Activated T-cell treated with anti-CD3 and anti-CD28 coated beads for 24 hours (primary cell): Measurements from ENCODE around the gene STRADB.
"Not testable (repeated sequence)": the region's sequence is repeated elsewhere in the genome, so short reads cannot be mapped to it uniquely, and the experiment has no call there.

Experiments used
- DNase-seq: peaks from one replicate; pipeline ENCODE4 v3.0.0-alpha.2; 2020; ENCODE audit warnings: low read depth

STRADB gene

DNA sequence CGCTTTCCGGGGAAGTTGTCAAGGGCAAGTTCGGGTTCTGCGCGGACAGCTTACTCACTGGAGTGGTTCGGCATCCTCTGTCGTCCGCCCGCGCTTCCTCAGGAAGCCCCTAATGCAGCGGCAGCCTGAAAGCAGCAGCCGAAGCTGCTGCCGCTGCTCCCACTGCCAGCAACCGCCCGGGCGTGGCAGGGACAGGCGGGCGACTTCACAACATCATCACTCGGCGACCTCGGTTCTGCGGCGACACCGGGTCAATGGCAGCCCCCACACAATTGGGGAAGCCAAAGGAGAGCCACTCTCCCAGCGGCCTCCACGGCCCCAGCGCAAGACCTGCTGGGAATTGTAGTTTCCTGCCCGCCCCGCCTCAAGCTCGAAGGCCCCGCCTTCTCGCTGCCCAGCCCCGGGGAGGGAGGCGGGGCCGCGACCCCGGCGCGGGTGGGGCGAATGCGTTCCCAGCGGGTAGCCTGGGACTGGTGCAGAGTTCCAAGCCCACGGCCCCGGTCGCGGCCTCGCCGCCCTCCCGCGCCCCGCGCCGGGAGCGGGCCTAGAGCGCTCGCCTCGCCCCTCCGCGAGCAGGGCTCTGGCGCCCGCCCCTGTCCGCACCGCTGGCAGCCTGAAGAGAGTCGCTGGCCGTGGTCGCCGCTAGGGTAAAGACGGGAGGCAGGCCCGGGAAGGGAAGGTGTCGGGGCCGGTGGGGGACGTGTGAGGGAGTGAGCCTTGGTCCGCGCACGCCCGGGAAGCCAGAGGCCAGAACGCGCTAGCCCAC lies at the start of gene STRADB, which contains the start of gene TRAK2:
TSS of gene STRADB (plus strand) at position 449 of the 766 bp plus-strand sequence. CDS start 3,101 bp downstream, outside the sequence.
TSS of gene TRAK2 (minus strand) at position 167 of the 766 bp plus-strand sequence. CDS start 30,951 bp downstream, outside the sequence.
- DNase-seq = peak; percentile 95

- no peak for DNase-seq
These were observed 49.7 kb upstream of the STRADB start for GRCh38 chr2:201401815-201402214.

DNA sequence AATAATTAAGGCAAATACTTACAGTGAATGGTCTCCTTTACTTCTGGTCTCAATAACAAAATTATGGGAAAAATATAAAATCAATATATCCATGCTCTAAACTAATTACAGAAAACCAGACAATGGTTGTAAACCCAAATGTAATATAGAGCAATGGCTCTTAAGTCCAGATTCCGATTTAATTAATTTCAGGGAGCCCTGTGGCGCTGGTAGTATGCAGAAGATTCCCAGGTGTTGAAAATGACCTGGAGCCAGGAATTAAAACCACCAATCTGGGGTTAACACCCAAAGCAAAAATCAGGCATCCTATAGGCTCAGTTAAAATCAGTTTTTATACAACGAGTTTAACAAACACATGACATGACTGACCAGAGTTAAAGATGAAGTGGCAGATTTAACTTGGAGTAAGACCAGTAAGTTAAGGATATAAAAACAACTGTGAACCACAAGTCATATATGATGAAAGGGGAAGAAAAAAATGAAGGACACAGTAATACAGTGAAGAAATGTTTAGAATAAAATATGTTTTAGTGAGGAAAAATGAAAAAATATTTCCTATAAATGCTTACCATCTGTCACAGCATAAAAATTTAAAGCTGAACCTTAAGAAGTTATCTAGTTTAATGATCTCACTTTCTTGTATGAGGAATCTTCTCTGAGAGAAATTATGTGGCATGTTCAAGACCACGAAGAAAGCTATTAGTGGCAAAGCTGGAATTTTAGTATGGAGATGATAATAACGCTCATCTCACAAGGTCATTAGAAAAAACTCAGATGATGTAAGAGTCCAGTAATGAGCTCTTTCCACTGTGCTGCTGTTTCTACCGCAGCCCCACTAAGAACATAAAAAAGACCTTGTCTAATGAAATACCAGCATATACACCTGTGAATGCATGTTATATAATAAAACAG lies 48.6 kb upstream of the STRADB start:
- DNase-seq = no peak

DNA sequence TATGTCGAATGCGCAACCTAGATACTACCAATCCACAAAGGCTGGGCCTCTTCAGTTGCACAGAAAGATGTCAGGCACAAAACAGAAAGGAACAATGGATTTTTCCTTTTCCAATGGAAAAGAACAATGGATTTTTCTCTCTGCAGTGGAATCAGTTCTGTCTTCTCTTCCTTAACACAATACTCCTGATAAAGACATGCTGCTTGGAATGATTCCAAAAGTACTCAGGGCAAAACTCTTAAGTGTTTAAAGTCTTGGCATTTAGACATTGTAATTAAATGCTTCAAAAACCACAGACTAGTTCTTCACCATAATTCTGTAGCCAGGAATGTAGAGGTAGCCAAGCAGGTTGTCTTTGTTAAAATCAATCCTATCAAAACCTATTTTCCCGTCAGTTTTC lies 47.7 kb upstream of the STRADB start:
- no peak for DNase-seq

- DNase-seq = no peak
These were observed 46.8 kb upstream of the STRADB start for GRCh38 chr2:201404699-201405280.

GRCh38 chr2:201406077-201406662 lies 45.4 kb upstream of the STRADB start:
- no peak for DNase-seq

- no peak for DNase-seq
These were observed 44.3 kb upstream of the STRADB start for GRCh38 chr2:201407265-201407664.

DNA sequence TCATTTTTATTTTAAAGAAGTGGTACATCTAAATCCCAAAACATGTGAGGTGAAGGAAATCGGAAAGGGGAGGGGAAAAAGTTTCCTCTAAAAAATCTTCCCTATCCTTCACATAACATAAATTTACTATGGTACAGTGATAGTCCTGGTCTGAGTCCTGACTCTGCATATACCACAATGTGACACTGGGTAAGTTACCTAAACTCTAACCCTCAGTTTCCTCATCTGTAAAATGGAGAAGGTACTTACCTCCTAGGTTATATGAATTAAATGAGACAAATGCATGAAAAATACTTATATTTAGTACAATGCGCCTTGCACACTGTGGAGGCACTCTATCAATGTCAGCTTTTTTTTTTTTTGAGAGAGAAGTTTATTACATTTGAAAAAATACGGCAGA lies 42.6 kb upstream of the STRADB start:
- no peak for DNase-seq

GRCh38 chr2:201411421-201411820 lies 40.1 kb upstream of the STRADB start:
- DNase-seq = no peak

- no peak for DNase-seq
These were observed 38.4 kb upstream of the STRADB start for GRCh38 chr2:201413143-201413542.

- DNase-seq = no peak
These were observed 38.0 kb upstream of the STRADB start for GRCh38 chr2:201413552-201413951.

DNA sequence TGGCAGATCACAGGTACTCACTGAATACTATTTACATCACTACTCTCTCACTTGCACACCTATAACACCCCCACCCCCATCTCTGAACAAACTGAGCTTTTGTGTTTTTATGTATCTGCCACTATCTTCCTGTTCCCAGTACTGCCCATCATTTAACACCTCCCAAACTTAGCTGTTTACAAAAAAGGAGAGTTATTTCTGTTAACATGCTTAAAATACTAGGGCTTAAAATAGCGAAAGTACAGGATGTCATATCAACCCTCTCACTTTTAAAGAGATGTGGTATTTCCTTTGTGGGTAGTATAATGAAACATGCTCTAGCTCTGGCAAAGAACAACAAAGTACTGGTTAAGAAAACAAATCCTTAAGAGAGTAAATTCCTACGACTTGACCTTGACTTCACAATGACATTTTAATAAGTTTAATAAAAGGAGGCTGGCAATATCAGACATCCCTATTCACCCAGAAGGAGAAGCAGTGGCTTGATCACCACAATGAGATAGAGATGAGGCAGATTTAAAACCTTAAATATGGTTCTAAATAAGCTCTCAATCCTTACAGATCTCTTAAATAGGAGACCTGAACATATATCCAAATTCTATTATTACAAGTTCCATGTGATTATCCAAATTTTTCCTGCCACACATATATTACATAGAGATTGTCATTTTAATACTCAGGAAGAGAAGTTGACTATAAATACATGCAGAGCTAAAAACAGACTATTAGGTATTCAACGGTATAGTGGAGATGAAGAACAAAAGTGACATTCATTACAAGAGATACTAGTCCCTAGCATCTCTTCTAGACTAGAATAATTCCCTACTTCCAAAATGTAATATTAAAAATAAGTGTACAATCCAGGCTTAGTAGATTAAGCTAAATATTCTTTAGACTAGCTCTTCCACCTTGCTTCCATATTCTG lies 37.2 kb upstream of the STRADB start:
- no peak for DNase-seq

DNA sequence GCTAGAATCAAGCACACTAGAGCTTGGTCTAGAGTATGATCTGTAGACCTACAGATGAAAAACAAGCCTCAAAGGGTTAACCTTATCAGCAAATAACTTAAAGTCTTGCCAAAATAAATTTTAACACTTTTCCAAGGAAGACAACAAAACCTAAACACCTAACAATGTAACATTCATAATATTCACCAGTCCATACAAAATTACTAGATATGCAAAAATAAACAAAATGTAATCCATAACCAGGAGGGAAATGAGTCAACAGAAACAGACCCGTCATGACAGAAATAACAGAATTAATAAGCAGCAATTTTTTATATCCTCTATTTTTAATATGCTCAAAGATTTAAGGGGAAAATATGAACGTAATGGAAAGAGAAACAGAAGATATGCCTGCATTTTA lies 36.4 kb upstream of the STRADB start:
- DNase-seq = no peak

GRCh38 chr2:201419057-201419635 lies 32.4 kb upstream of the STRADB start:
- DNase-seq = no peak

DNA sequence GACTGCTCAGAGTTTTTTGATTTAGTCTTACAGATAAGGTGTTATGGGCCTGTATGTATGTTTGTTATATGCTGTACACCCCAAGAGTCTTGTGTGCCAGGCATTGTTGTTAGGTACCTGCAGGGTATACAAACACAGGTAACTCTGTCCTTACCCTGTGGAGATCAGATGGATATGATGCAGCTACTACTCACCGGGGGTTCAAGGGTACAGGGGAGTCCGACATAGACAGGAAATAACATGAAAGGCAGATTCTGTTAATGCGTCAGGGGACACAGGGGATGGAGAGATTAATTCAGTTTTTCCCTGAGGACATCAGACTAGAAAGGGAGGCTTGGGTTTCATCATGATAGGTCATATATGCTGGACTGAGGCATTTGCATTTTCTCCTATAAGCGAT lies 31.6 kb upstream of the STRADB start:
- DNase-seq = no peak

- no peak for DNase-seq
These were observed 31.0 kb upstream of the STRADB start for GRCh38 chr2:201420442-201421113.

GRCh38 chr2:201425952-201426351 lies 25.6 kb upstream of the STRADB start:
- no peak for DNase-seq

GRCh38 chr2:201428366-201428765 lies 23.2 kb upstream of the STRADB start:
- DNase-seq = not testable (repeated sequence)

DNA sequence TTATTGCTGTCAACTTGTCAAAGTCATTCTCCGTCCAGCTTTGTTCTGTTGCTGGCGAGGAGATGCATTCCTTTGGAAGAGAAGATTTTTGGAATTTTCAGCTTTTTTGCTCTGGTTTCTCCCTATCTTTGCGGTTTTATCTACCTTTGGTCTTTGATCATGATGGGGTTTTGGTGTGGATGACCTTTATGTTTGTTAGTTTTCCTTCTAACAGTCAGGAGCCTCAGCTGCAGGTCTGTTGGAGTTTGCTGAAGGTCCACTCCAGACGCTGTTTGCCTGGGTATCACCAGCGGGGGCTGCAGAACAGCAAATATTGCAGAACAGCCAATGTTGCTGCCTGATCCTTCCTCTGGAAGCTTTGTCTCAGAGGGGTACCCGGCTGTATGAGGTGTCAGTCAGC lies 21.7 kb upstream of the STRADB start:
- not testable (repeated sequence) for DNase-seq

DNA sequence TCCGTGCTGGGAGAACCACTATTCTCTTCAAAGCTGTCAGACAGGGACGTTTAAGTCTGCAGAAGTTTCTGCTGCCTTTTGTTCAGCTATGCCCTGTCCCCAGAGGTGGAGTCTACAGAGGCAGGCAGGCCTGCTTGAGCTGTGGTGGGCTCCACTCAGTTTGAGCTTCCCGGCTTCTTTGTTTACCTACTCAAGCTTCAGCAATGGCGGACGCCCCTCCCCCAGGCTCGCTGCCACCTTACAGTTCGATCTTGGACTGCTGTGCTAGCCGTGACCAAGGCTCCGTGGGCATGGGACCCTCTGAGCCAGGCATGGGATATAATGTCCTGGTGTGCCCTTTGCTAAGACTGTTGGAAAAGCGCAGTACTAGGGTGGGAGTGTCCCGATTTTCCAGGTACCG lies 21.2 kb upstream of the STRADB start:
- DNase-seq = not testable (repeated sequence)
